Measurements from ENCODE around the gene NOC2L.
"Not testable (repeated sequence)": the region's sequence is repeated elsewhere in the genome, so short reads cannot be mapped to it uniquely, and the experiment has no call there.

Gene NOC2L

DNA sequence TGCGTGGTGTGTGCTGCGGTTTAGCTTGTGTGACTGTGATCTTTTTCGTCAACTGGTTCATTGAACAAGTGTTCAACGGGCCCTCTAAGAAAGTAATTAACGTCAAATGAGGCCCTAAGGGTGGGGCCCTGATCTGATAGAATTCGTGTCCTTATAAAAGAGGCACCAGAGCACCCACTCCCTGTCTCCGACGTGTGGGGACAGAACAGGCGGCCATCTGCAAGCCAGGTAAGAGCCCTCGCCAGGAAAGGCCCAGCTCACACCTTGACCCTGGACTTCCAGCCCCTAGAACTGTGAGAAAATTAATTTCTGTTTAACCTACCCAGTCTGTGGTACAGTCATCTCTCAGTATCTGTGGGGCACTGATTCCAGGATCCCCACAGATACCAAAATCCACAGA, 55.8 kb downstream of the NOC2L start:
- DNase-seq (ENCODE audit: low read depth) = no peak

DNA sequence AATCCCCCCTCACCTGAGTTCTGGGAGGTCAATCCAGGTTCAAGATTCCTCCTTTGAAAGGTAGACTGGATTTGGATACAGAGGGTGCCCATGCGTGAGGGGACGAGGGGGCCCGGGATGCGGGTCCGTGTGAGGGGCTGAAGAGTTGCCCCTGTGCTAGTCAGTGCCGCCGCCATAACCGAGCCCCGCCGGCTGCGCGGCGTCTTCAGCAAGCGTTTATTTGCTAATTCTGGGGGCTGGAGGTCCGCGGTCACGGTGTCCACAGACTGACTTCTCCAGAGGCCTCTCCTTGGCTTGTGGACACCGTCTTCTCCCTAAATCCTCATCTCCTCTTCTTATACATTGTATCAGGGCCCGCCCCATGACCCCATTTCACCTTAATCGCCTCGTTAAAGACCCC, 56.3 kb downstream of the NOC2L start:
- no peak for DNase-seq (ENCODE audit: low read depth)

DNA sequence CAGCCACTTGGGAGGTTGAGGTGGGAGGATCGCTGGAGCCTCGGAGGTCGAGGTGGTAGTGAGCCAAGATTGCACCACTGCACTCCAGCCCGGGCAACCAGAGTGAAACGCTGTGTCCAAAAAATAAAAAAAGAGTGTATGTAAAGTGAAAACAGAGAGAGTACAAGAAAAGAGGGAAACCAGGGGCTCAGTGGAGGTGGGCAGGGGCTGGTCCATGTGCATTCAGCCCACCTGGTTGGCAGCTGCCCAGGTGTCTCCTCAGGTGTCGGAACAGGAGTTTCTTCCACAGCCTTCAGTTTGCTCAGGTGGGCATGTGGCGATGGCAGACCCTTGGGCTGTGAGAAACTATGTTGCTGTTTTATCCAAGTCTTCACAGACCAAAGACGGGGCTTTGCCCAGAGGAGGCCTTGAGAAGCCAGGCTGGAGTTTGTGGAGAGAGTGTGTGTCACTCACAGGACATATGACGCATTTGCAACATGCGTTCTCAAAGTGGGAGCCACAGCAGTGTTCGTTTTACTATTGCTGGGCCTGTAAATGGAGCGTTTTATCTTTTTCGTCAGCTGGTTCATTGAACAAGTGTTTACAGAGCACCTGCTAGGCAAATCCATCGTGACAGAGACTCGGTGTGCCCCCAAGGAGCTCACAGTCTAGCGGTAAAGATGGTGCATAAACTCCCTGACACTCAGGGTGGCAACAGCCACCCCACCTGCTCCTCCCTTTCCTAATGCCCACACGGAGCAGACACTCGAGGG, 57.8 kb downstream of the NOC2L start:
- DNase-seq (ENCODE audit: low read depth) = no peak

DNA sequence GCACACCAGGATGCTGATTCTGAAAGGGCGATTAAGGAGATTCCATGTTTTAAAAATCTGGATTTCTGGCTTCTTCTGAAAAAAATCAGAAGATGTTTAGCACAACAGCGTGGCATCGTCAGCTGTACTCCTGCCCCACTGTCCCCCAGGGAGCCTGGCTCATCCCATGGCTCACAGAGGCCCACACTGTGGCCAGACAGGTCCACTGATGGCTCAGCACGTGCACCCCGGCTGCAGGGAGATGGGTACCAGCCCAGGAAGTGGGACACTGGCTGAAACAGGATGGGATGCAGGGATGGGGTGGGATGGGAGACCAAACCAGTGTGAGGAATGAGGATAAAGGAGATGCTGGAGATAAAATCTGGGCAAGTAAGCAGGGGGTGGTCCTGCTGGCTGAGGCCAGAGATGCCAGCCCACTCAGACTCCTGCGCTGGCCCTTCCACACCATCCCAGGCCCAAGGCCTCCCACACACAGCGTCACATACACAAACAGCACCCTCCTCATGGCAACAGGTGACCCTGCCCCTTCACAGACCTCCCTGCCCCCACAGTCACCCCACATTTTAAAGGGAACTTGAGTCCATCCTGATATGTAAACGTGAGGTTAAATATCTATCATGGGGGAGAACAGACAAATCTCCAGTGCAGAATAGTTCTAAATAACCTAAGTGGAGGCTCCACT, 59.3 kb downstream of the NOC2L start:
- no peak for DNase-seq (ENCODE audit: low read depth)

DNA sequence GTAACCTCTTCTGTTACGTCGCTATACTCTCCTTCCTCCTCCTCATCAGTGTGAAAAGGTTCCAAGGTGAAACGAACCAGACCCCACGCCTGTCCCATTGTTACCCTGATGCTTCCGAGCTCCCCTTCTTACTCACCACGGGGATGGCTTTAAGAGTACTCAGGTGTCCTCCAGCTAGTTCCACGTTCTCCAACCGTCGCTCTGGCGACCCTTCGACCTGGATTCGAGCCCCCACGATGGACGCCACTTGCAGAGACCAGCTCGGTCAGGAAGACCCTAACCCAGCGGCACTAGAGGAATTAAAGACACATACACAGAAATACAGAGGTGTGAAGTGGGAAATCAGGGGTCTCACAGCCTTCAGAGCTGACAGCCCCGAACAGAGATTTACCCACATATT, 61.1 kb downstream of the NOC2L start:
- not testable (repeated sequence) for DNase-seq (ENCODE audit: low read depth)

DNA sequence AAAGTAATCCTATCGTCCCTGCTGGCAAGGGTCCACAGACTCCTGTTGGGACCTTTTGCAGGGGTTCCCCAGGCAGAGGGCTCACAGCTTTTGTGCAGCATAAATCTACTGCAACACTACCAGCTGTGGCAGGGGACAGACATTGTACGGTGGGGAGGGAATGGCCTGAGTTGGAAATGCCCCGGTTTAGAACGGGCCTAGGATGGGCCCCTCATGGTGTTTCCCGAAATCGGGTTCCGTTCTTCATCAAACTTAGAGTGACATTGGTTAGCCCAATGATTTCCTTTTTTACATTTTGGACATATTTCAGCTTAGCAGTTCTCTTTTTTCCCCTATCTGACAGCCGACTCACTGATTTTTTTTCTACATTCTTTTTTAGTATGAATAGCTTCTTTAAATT, 61.8 kb downstream of the NOC2L start:
- DNase-seq (ENCODE audit: low read depth) = no peak
